Measurements from ENCODE around the gene NAT8L.
A peak's percentile ranks its signal among the peaks of the same experiment; 100 is the strongest.

Gene NAT8L

GRCh38 chr4:2046031-2046961, 12.8 kb upstream of the NAT8L start:
- DNase-seq (ENCODE audit: low spot score), result no peak

GRCh38 chr4:2047031-2047660, 12.0 kb upstream of the NAT8L start:
- DNase-seq (ENCODE audit: low spot score), result no peak

- DNase-seq (ENCODE audit: low spot score), result no peak
These were observed 11.1 kb upstream of the NAT8L start for GRCh38 chr4:2047781-2048581.

- DNase-seq (ENCODE audit: low spot score), result no peak
These were observed 10.3 kb upstream of the NAT8L start for GRCh38 chr4:2048831-2049230.

GRCh38 chr4:2049381-2049780, 9.7 kb upstream of the NAT8L start:
- no peak for DNase-seq (ENCODE audit: low spot score)

- DNase-seq (ENCODE audit: low spot score), result no peak
These were observed 9.3 kb upstream of the NAT8L start for GRCh38 chr4:2049811-2050210.

- DNase-seq (ENCODE audit: low spot score), result no peak
These were observed 8.0 kb upstream of the NAT8L start for GRCh38 chr4:2051086-2051485.

GRCh38 chr4:2054217-2054616, 4.9 kb upstream of the NAT8L start:
- DNase-seq (ENCODE audit: low spot score), result no peak

- DNase-seq (ENCODE audit: low spot score), result no peak
These were observed 1.6 kb upstream of the NAT8L start for GRCh38 chr4:2057382-2058065.

- DNase-seq (ENCODE audit: low spot score), result peak; percentile 63
These were observed 672 bp upstream of the NAT8L start for GRCh38 chr4:2058264-2059045.

GRCh38 chr4:2059726-2060602, 837 bp downstream of the NAT8L start:
- DNase-seq (ENCODE audit: low spot score), result no peak

GRCh38 chr4:2060611-2061185, 1.6 kb downstream of the NAT8L start:
- DNase-seq (ENCODE audit: low spot score), result no peak

GRCh38 chr4:2061186-2062131, 2.3 kb downstream of the NAT8L start:
- no peak for DNase-seq (ENCODE audit: low spot score)

GRCh38 chr4:2062168-2062807, 3.2 kb downstream of the NAT8L start:
- no peak for DNase-seq (ENCODE audit: low spot score)

- no peak for DNase-seq (ENCODE audit: low spot score)
These were observed 3.8 kb downstream of the NAT8L start for GRCh38 chr4:2062808-2063524.

GRCh38 chr4:2063557-2064275, 4.6 kb downstream of the NAT8L start:
- DNase-seq (ENCODE audit: low spot score), result no peak
